ENCODE results near the gene KIF12. TPM values are rescaled to one million over a fixed set of nuclear protein-coding genes. Genes with fewer than 3 reads are reported as not detected.

KIF12 gene
- total and polyA plus RNA-seq, 2 of the 13 experiments (the other 11 are each of a cell fraction or from before 2014, with no cell fraction given) = 1.8 to 12.5 TPM

- TF ChIP-seq SPEN (CRISPR knock-in tag; IDR thresholded peaks at IDR 0.05; ENCODE audit: low read depth) (peak; percentile 50; the same call in 1 of the 2 replicates), ETV6 (CRISPR knock-in tag; conservative IDR thresholded peaks at IDR 0.05) (no peak), KAT7 (CRISPR knock-in tag; IDR thresholded peaks at IDR 0.05; ENCODE audit: borderline replicate concordance) (peak; percentile 56; the same call in 1 of the 2 replicates), ZNF20 (CRISPR knock-in tag; IDR thresholded peaks at IDR 0.05) (no peak), KDM5B (CRISPR knock-in tag; IDR thresholded peaks at IDR 0.05; ENCODE audit: borderline replicate concordance) (0 out of 2 replicates have a peak, but pooled peaks have one; percentile 51), SMARCE1 (IDR thresholded peaks at IDR 0.05; ENCODE audit: borderline replicate concordance) (no peak), ELF3 (CRISPR knock-in tag; IDR thresholded peaks at IDR 0.05) (no peak), KLF6 (CRISPR knock-in tag; IDR thresholded peaks at IDR 0.05) (no peak), XBP1 (CRISPR knock-in tag; IDR thresholded peaks at IDR 0.05) (no peak), E2F2 (CRISPR knock-in tag; IDR thresholded peaks at IDR 0.05; ENCODE audit: borderline replicate concordance) (no peak), RXRB (CRISPR knock-in tag; IDR thresholded peaks at IDR 0.05; ENCODE audit: borderline replicate concordance) (peak; percentile 42; the same call in 1 of the 2 replicates), ZNF687 (CRISPR knock-in tag; IDR thresholded peaks at IDR 0.05) (peak; percentile 87), SNAPC5 (CRISPR knock-in tag; IDR thresholded peaks at IDR 0.05; ENCODE audit: borderline replicate concordance) (no peak), ZNF33B (CRISPR knock-in tag; IDR thresholded peaks at IDR 0.05) (no peak), ZNF235 (CRISPR knock-in tag; IDR thresholded peaks at IDR 0.05; ENCODE audit: borderline replicate concordance) (no peak), MNT (IDR thresholded peaks at IDR 0.05) (no peak), MEF2D (CRISPR knock-in tag; IDR thresholded peaks at IDR 0.05) (0 out of 2 replicates have a peak, but pooled peaks have one; percentile 8), HNF1B (CRISPR knock-in tag; IDR thresholded peaks at IDR 0.05) (0 out of 2 replicates have a peak, but pooled peaks have one; percentile 22), HNRNPLL (IDR thresholded peaks at IDR 0.05; ENCODE audit: low read depth, low read length, poor library complexity, severe bottlenecking) (no peak)
Measured at GRCh38 chr9:114076237-114077161, 22.6 kb downstream of the KIF12 start (continued).
